Panc1 (cell line): Measurements from ENCODE around the gene WNK2. TPM values are rescaled to one million over a fixed set of nuclear protein-coding genes. Genes with fewer than 3 reads are reported as not detected.

Experiments
- ATAC-seq: fragments of 200-7000 bp; cut with Tn5 transposase; 2 replicates; pipeline ENCODE4 v1.9.1; 2020; ENCODE audit warnings: mild to moderate bottlenecking, moderate library complexity
- BruUV-seq: library from RNA; stranded (reverse); fragments of 400-500 nt; replicated peaks from 2 replicates; lab custom pipeline; 2021; lab: Mats Ljungman, UMichigan
- CTCF ChIA-PET: fragments of 300-600 bp; sonication (Branson Sonifier 250); formaldehyde crosslinking; loops from one replicate; lab custom pipeline; 2022; ENCODE audit warnings: antibody characterized with exemption; lab: Charles Lee
- POLR2A ChIA-PET: fragments of 300-600 bp; sonication (Branson Sonifier 250); formaldehyde crosslinking; loops from one replicate; lab custom pipeline; 2022; ENCODE audit warnings: antibody characterized with exemption; lab: Charles Lee
- DNase-seq: peaks from one replicate; pipeline ENCODE4 v3.0.0-alpha.2; 2010; ENCODE audit warnings: low read depth, low spot score
- H3K27ac ChIP-seq: 2 replicates; pipeline ENCODE4 v1.5.1; 2011; ENCODE audit warnings: mild to moderate bottlenecking, low read length, inconsistent platforms
- H3K27me3 ChIP-seq: fragments of 200-500 bp; sonication (Bioruptor generic); 2 replicates; pipeline ENCODE4 v1.6.0; 2014; ENCODE audit warnings: low read length, inconsistent platforms; ENCODE audit not compliant: control insufficient read depth, insufficient read depth
- H3K36me3 ChIP-seq: fragments of 200-500 bp; sonication (Bioruptor generic); 2 replicates; pipeline ENCODE4 v1.5.1; 2014; ENCODE audit warnings: inconsistent platforms, mild to moderate bottlenecking, low read length, moderate library complexity; ENCODE audit not compliant: control insufficient read depth, insufficient read depth
- H3K4me1 ChIP-seq: 2 replicates; pipeline ENCODE4 v1.5.1; 2011; ENCODE audit warnings: inconsistent platforms, mild to moderate bottlenecking, low read length, moderate library complexity; ENCODE audit not compliant: control insufficient read depth, insufficient read depth
- H3K4me3 ChIP-seq, 2 experiments: 2 replicates each; pipeline ENCODE4 v1.5.1; 2011 to 2012; ENCODE audit warnings: low read depth in 2 of 2, low read length in 2 of 2, mild to moderate bottlenecking in 2 of 2, inconsistent platforms in 1 of 2, moderate library complexity in 1 of 2
- H3K9me3 ChIP-seq: fragments of 200-500 bp; sonication (Bioruptor generic); 2 replicates; pipeline ENCODE4 v1.5.1; 2014; ENCODE audit warnings: low read depth, mild to moderate bottlenecking, inconsistent platforms, low read length, moderate library complexity; ENCODE audit not compliant: control insufficient read depth, insufficient read depth
- POLR2AphosphoS5 ChIP-seq: IDR thresholded peaks from 2 replicates; pipeline ENCODE4 v1.6.1; 2012; ENCODE audit warnings: mild to moderate bottlenecking, low read depth, low read length, moderate library complexity
- SIN3A ChIP-seq: IDR thresholded peaks from 2 replicates; pipeline ENCODE4 v1.6.1; 2012; ENCODE audit warnings: low read depth, mild to moderate bottlenecking, low read length, moderate library complexity, borderline replicate concordance; ENCODE audit not compliant: insufficient read depth
- TCF7L2 ChIP-seq: IDR thresholded peaks from 2 replicates; pipeline ENCODE4 v1.6.1; 2011; ENCODE audit warnings: mild to moderate bottlenecking, low read depth, low read length, inconsistent platforms
- in situ Hi-C: cut with HindIII; loops from 2 replicates; pipeline ENCODE4 v1.10.0; 2016; ENCODE audit warnings: low sequenced_read_pairs, low pct_unique_long_range_greater_than_20kb
- intact Hi-C: fragments of 100-400 bp; cut with micrococcal nuclease; formaldehyde crosslinking; loops from one replicate; pipeline ENCODE4 v1.10.0; 2022; ENCODE audit not compliant: unreplicated experiment
- total RNA-seq: library from RNA; stranded (reverse); gene quantifications from one replicate; pipeline ENCODE4 v1.2.1, GENCODE V29; 2021; ENCODE audit not compliant: unreplicated experiment
- TF ChIP-seq, protein P1 (sequence below): fragments of 450-650 bp; IDR thresholded peaks from 2 replicates; pipeline ENCODE4 v1.5.1; 2017; ENCODE audit warnings: mild to moderate bottlenecking
- TF ChIP-seq, protein P2 (sequence below), 2 experiments: IDR thresholded peaks; 2 replicates each; pipeline ENCODE4 v1.6.1; 2011 to 2012; ENCODE audit warnings: low read depth in 2 of 2, control low read depth in 1 of 2, low read length in 1 of 2, mild to moderate bottlenecking in 1 of 2, moderate library complexity in 1 of 2; ENCODE audit not compliant: insufficient read depth in 1 of 2

WNK2 gene
- total RNA-seq, 1 experiment from 2014 or later, result 13.7 TPM

- BruUV-seq, result no TSS peak
- Histone ChIP-seq H3K4me1 (peaks cover 3% of the 10 kb centered on the region), H3K4me3 (no peak overlapping the region), H3K9me3 (no peaks in the 10 kb centered on the region), H3K27ac (no peak overlapping the region), H3K27me3 (no peaks in the 10 kb centered on the region), H3K36me3 (no peaks in the 10 kb centered on the region)
- intact Hi-C loops, result no loop called here
- in situ Hi-C loops, result no loop called here
- ATAC-seq (no peak), DNase-seq (no peak)
- TF ChIP-seq POLR2AphosphoS5 (no peak), SIN3A (no peak), TCF7L2 (no peak)
- TF ChIP-seq, protein P1, sequence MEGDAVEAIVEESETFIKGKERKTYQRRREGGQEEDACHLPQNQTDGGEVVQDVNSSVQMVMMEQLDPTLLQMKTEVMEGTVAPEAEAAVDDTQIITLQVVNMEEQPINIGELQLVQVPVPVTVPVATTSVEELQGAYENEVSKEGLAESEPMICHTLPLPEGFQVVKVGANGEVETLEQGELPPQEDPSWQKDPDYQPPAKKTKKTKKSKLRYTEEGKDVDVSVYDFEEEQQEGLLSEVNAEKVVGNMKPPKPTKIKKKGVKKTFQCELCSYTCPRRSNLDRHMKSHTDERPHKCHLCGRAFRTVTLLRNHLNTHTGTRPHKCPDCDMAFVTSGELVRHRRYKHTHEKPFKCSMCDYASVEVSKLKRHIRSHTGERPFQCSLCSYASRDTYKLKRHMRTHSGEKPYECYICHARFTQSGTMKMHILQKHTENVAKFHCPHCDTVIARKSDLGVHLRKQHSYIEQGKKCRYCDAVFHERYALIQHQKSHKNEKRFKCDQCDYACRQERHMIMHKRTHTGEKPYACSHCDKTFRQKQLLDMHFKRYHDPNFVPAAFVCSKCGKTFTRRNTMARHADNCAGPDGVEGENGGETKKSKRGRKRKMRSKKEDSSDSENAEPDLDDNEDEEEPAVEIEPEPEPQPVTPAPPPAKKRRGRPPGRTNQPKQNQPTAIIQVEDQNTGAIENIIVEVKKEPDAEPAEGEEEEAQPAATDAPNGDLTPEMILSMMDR, result no peak
- ChIA-PET CTCF (no interaction called here), POLR2A (no interaction called here)
Measured at GRCh38 chr9:93315960-93316359, 132.0 kb downstream of the WNK2 start.

- H3K27ac ChIP-seq, result no peak overlapping the region
- H3K9me3 ChIP-seq, result no peaks in the 10 kb centered on the region
- in situ Hi-C loops (no loop called here), intact Hi-C loops (no loop called here)
- ChIA-PET CTCF (no interaction called here), POLR2A (no interaction called here)
- ATAC-seq (no peak), DNase-seq (no peak)
- H3K36me3 ChIP-seq, result no peaks in the 10 kb centered on the region
- H3K27me3 ChIP-seq, result no peaks in the 10 kb centered on the region
- TF ChIP-seq, protein P2, sequence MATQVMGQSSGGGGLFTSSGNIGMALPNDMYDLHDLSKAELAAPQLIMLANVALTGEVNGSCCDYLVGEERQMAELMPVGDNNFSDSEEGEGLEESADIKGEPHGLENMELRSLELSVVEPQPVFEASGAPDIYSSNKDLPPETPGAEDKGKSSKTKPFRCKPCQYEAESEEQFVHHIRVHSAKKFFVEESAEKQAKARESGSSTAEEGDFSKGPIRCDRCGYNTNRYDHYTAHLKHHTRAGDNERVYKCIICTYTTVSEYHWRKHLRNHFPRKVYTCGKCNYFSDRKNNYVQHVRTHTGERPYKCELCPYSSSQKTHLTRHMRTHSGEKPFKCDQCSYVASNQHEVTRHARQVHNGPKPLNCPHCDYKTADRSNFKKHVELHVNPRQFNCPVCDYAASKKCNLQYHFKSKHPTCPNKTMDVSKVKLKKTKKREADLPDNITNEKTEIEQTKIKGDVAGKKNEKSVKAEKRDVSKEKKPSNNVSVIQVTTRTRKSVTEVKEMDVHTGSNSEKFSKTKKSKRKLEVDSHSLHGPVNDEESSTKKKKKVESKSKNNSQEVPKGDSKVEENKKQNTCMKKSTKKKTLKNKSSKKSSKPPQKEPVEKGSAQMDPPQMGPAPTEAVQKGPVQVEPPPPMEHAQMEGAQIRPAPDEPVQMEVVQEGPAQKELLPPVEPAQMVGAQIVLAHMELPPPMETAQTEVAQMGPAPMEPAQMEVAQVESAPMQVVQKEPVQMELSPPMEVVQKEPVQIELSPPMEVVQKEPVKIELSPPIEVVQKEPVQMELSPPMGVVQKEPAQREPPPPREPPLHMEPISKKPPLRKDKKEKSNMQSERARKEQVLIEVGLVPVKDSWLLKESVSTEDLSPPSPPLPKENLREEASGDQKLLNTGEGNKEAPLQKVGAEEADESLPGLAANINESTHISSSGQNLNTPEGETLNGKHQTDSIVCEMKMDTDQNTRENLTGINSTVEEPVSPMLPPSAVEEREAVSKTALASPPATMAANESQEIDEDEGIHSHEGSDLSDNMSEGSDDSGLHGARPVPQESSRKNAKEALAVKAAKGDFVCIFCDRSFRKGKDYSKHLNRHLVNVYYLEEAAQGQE (IDR thresholded peaks at IDR 0.05; ENCODE audit: insufficient read depth in 1 of 2, low read depth in 2 of 2, low read length in 1 of 2), result no peak
- TF ChIP-seq POLR2AphosphoS5, result no peak
- TF ChIP-seq TCF7L2, result no peak
- TF ChIP-seq, protein P1, result no peak
- TF ChIP-seq SIN3A, result no peak
- BruUV-seq, result no TSS peak
- H3K4me1 ChIP-seq, result peaks cover 3% of the 10 kb centered on the region
- no peak overlapping the region for H3K4me3 ChIP-seq
Measured at GRCh38 chr9:93316726-93317494, 133.0 kb downstream of the WNK2 start.
